KOPT-K1 (cell line): Measurements from ENCODE around the gene NUPR1.
"Not testable (repeated sequence)": the region's sequence is repeated elsewhere in the genome, so short reads cannot be mapped to it uniquely, and the experiment has no call there.

ENCODE experiments used
- H3K27ac ChIP-seq: fragments of 200-600 bp; sonication (generic); 2 replicates; pipeline ENCODE4 v1.5.1; 2016; ENCODE audit warnings: antibody characterized with exemption, mild to moderate bottlenecking, low read depth, low read length; ENCODE audit not compliant: poor library complexity, severe bottlenecking
- H3K36me3 ChIP-seq: fragments of 200-600 bp; sonication (generic); 2 replicates; pipeline ENCODE4 v1.5.1; 2017; ENCODE audit warnings: antibody characterized with exemption, mild to moderate bottlenecking, low read length, moderate library complexity; ENCODE audit not compliant: insufficient read depth
- H3K9me3 ChIP-seq: fragments of 200-600 bp; sonication (generic); 2 replicates; pipeline ENCODE4 v1.5.1; 2017; ENCODE audit warnings: antibody characterized with exemption, low read length, mild to moderate bottlenecking; ENCODE audit not compliant: insufficient read depth, poor library complexity, severe bottlenecking

The NUPR1 gene

GRCh38 chr16:28566233-28566925, 27.6 kb upstream of the NUPR1 start:
- H3K9me3 ChIP-seq = peaks cover 15% of the 10 kb centered on the region
- peaks cover 21% of the 10 kb centered on the region; the same call in 1 of the 2 replicates for H3K36me3 ChIP-seq
- not testable (repeated sequence) for H3K27ac ChIP-seq

GRCh38 chr16:28563218-28563617, 24.4 kb upstream of the NUPR1 start:
- no peak overlapping the region for H3K27ac ChIP-seq
- H3K9me3 ChIP-seq = peaks cover 15% of the 10 kb centered on the region
- peaks cover 33% of the 10 kb centered on the region for H3K36me3 ChIP-seq

- H3K9me3 ChIP-seq = peaks cover 11% of the 10 kb centered on the region
- H3K27ac ChIP-seq = no peak overlapping the region
- peaks cover 37% of the 10 kb centered on the region for H3K36me3 ChIP-seq
Observed at GRCh38 chr16:28562199-28562598, 23.4 kb upstream of the NUPR1 start.

- Histone ChIP-seq H3K9me3 (peaks cover 6% of the 10 kb centered on the region), H3K27ac (no peak overlapping the region), H3K36me3 (peaks cover 41% of the 10 kb centered on the region)
Observed at GRCh38 chr16:28561557-28562187, 22.9 kb upstream of the NUPR1 start.

GRCh38 chr16:28558456-28558855, 19.7 kb upstream of the NUPR1 start:
- no peaks in the 10 kb centered on the region for H3K9me3 ChIP-seq
- no peak overlapping the region for H3K27ac ChIP-seq
- peaks cover 36% of the 10 kb centered on the region for H3K36me3 ChIP-seq

- no peaks in the 10 kb centered on the region for H3K9me3 ChIP-seq
- no peak overlapping the region for H3K27ac ChIP-seq
- H3K36me3 ChIP-seq = peaks cover 36% of the 10 kb centered on the region
Observed at GRCh38 chr16:28556914-28557320, 18.1 kb upstream of the NUPR1 start.

GRCh38 chr16:28555561-28555960, 16.8 kb upstream of the NUPR1 start:
- Histone ChIP-seq H3K36me3 (peaks cover 36% of the 10 kb centered on the region), H3K9me3 (no peaks in the 10 kb centered on the region), H3K27ac (no peak overlapping the region)

- peak overlapping the region; percentile 50 for H3K27ac ChIP-seq
- H3K9me3 ChIP-seq = no peaks in the 10 kb centered on the region
- H3K36me3 ChIP-seq = peaks cover 34% of the 10 kb centered on the region
Observed at GRCh38 chr16:28554634-28555423, 16.1 kb upstream of the NUPR1 start.

- H3K36me3 ChIP-seq = peaks cover 26% of the 10 kb centered on the region
- peak within 1 kb of the TSS; percentile 92 for H3K27ac ChIP-seq
- H3K9me3 ChIP-seq = no peaks in the 10 kb centered on the region
Observed at GRCh38 chr16:28553776-28554633, 15.2 kb upstream of the NUPR1 start, which contains the start of gene SGF29. SGF29 (plus strand) TSS chr16:28553920; CDS start chr16:28581070, 27,150 bp downstream.

- no peak overlapping the region for H3K27ac ChIP-seq
- no peaks in the 10 kb centered on the region for H3K36me3 ChIP-seq
- H3K9me3 ChIP-seq = no peaks in the 10 kb centered on the region
Observed at GRCh38 chr16:28549301-28549899, 10.6 kb upstream of the NUPR1 start.

- no peak overlapping the region for H3K27ac ChIP-seq
- H3K9me3 ChIP-seq = no peaks in the 10 kb centered on the region
- no peaks in the 10 kb centered on the region for H3K36me3 ChIP-seq
Observed at GRCh38 chr16:28548306-28548802, 9.6 kb upstream of the NUPR1 start.

- H3K9me3 ChIP-seq = no peaks in the 10 kb centered on the region
Observed at GRCh38 chr16:28546626-28547025, 7.9 kb upstream of the NUPR1 start.

GRCh38 chr16:28545964-28546363, 7.2 kb upstream of the NUPR1 start:
- not testable (repeated sequence) for H3K36me3 ChIP-seq, H3K27ac ChIP-seq, H3K9me3 ChIP-seq

More at GRCh38 chr16:28546626-28547025, 7.9 kb upstream of the NUPR1 start:
- Histone ChIP-seq H3K27ac (no peak overlapping the region), H3K36me3 (no peaks in the 10 kb centered on the region)

- Histone ChIP-seq H3K9me3 (no peaks in the 10 kb centered on the region), H3K36me3 (no peaks in the 10 kb centered on the region)
Observed at GRCh38 chr16:28544998-28545397, 6.2 kb upstream of the NUPR1 start.

More at GRCh38 chr16:28544998-28545397, 6.2 kb upstream of the NUPR1 start:
- no peak overlapping the region for H3K27ac ChIP-seq
